ENCODE results near the gene GAPDHS.

GRCh38 chr19:35571406-35571965 is 38.2 kb downstream of the GAPDHS start:
- TF ChIP-seq POLR2AphosphoS5 (IDR thresholded peaks at IDR 0.05; ENCODE audit: low read depth, low read length) (no peak), POLR2A (IDR thresholded peaks at IDR 0.05; ENCODE audit: low read depth, low read length) (no peak), TAF1 (IDR thresholded peaks at IDR 0.05; ENCODE audit: borderline replicate concordance, low read depth, low read length) (no peak)

Data from GM12892 (cell line).